ENCODE measurements around the gene KLK3.

Gene KLK3

GRCh38 chr19:50869479-50869878 lies 14.8 kb downstream of the KLK3 start:
- no peak overlapping the region for H3K4me2 ChIP-seq (ENCODE audit: low read depth, low read length)
- no peak overlapping the region for H3K4me3 ChIP-seq (ENCODE audit: low read length)
- no peak for DNase-seq
- no peaks in the 10 kb centered on the region for H3K9me3 ChIP-seq (replicated peaks; ENCODE audit: insufficient read depth, low read length)
- no peaks in the 10 kb centered on the region for H4K20me1 ChIP-seq (ENCODE audit: insufficient read depth, low read length)
- TF ChIP-seq EZH2phosphoT487 (IDR thresholded peaks at IDR 0.05; ENCODE audit: low read length) (no peak), EZH2 (optimal IDR thresholded peaks at IDR 0.05; ENCODE audit: low read depth, low read length) (no peak), CTCF (IDR thresholded peaks at IDR 0.05; ENCODE audit: low read length) (no peak)
- peak overlapping the region; percentile 93; the same call in 1 of the 2 replicates for H2AFZ ChIP-seq (ENCODE audit: low read length)
- no peaks in the 10 kb centered on the region for H3K36me3 ChIP-seq (replicated peaks; ENCODE audit: insufficient read depth, low read length)
- no peak overlapping the region for H3K27ac ChIP-seq (ENCODE audit: low read length)
- no peaks in the 10 kb centered on the region for H3K9me2 ChIP-seq (replicated peaks; ENCODE audit: insufficient read depth, low read length)
- H3K9ac ChIP-seq (ENCODE audit: low read length), result no peak overlapping the region
- H3K79me2 ChIP-seq (ENCODE audit: low read length), result no peaks in the 10 kb centered on the region
- peaks cover 84% of the 10 kb centered on the region for H3K27me3 ChIP-seq (replicated peaks; ENCODE audit: insufficient read depth, low read length)
- H3F3A ChIP-seq (ENCODE audit: insufficient read depth, low read length), result no peaks in the 10 kb centered on the region
- H3K4me1 ChIP-seq (ENCODE audit: low read length), result no peaks in the 10 kb centered on the region

- DNase-seq, result peak; percentile 70
Measured at GRCh38 chr19:50870417-50871089, 15.8 kb downstream of the KLK3 start.

DNA sequence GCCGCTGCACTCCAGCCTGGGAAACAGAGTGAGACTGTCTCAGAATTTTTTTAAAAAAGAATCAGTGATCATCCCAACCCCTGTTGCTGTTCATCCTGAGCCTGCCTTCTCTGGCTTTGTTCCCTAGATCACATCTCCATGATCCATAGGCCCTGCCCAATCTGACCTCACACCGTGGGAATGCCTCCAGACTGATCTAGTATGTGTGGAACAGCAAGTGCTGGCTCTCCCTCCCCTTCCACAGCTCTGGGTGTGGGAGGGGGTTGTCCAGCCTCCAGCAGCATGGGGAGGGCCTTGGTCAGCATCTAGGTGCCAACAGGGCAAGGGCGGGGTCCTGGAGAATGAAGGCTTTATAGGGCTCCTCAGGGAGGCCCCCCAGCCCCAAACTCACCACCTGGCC lies 18.3 kb downstream of the KLK3 start, which contains the start of gene KLK2:
TSS of gene KLK2 (plus strand) at position 384 of the 400 bp plus-strand sequence. CDS start 35 bp downstream, outside the sequence.
- Histone ChIP-seq H3K4me1 (ENCODE audit: low read length) (peaks cover 6% of the 10 kb centered on the region; the same call in 1 of the 2 replicates), H3K27ac (ENCODE audit: low read length) (no peak within 1 kb of the TSS), H3K4me3 (ENCODE audit: low read length) (no peak within 1 kb of the TSS), H3K9me3 (replicated peaks; ENCODE audit: insufficient read depth, low read length) (no peaks in the 10 kb centered on the region), H4K20me1 (ENCODE audit: insufficient read depth, low read length) (no peaks in the 10 kb centered on the region), H3K9me2 (replicated peaks; ENCODE audit: insufficient read depth, low read length) (no peaks in the 10 kb centered on the region), H2AFZ (ENCODE audit: low read length) (no peak within 1 kb of the TSS), H3K27me3 (replicated peaks; ENCODE audit: insufficient read depth, low read length) (peaks cover 62% of the 10 kb centered on the region), H3K79me2 (ENCODE audit: low read length) (no peaks in the 10 kb centered on the region), H3K36me3 (replicated peaks; ENCODE audit: insufficient read depth, low read length) (no peaks in the 10 kb centered on the region), H3K9ac (ENCODE audit: low read length) (no peak within 1 kb of the TSS), H3F3A (ENCODE audit: insufficient read depth, low read length) (no peaks in the 10 kb centered on the region), H3K4me2 (ENCODE audit: low read depth, low read length) (no peak within 1 kb of the TSS)
- DNase-seq, result no peak
- TF ChIP-seq EZH2phosphoT487 (IDR thresholded peaks at IDR 0.05; ENCODE audit: low read length) (no peak), EZH2 (optimal IDR thresholded peaks at IDR 0.05; ENCODE audit: low read depth, low read length) (no peak), CTCF (IDR thresholded peaks at IDR 0.05; ENCODE audit: low read length) (no peak)

More at GRCh38 chr19:50870417-50871089, 15.8 kb downstream of the KLK3 start:
- no peak overlapping the region for H3K9ac ChIP-seq (ENCODE audit: low read length)
- H2AFZ ChIP-seq (ENCODE audit: low read length), result peak overlapping the region; percentile 93
- no peaks in the 10 kb centered on the region for H3K9me3 ChIP-seq (replicated peaks; ENCODE audit: insufficient read depth, low read length)
- peaks cover 84% of the 10 kb centered on the region for H3K27me3 ChIP-seq (replicated peaks; ENCODE audit: insufficient read depth, low read length)
- H4K20me1 ChIP-seq (ENCODE audit: insufficient read depth, low read length), result no peaks in the 10 kb centered on the region
- no peak overlapping the region for H3K27ac ChIP-seq (ENCODE audit: low read length)
- no peaks in the 10 kb centered on the region for H3K79me2 ChIP-seq (ENCODE audit: low read length)
- H3K4me2 ChIP-seq (ENCODE audit: low read depth, low read length), result peak overlapping the region; percentile 59
- no peaks in the 10 kb centered on the region for H3K9me2 ChIP-seq (replicated peaks; ENCODE audit: insufficient read depth, low read length)
- TF ChIP-seq EZH2 (optimal IDR thresholded peaks at IDR 0.05; ENCODE audit: low read depth, low read length), result no peak
- peak; percentile 67 for TF ChIP-seq CTCF (IDR thresholded peaks at IDR 0.05; ENCODE audit: low read length)
- H3K36me3 ChIP-seq (replicated peaks; ENCODE audit: insufficient read depth, low read length), result no peaks in the 10 kb centered on the region
- H3K4me1 ChIP-seq (ENCODE audit: low read length), result no peaks in the 10 kb centered on the region
- H3K4me3 ChIP-seq (ENCODE audit: low read length), result peak overlapping the region; percentile 32
- H3F3A ChIP-seq (ENCODE audit: insufficient read depth, low read length), result no peaks in the 10 kb centered on the region
